ENCODE data around the gene GRM5. TPM values are rescaled to one million over a fixed set of nuclear protein-coding genes. Genes with fewer than 3 reads are reported as not detected.
A peak's percentile ranks its signal among the peaks of the same experiment; 100 is the strongest.
"Not testable (repeated sequence)": the region's sequence is repeated elsewhere in the genome, so short reads cannot be mapped to it uniquely, and the experiment has no call there.

GRM5 gene
- total RNA-seq, 1 experiment from 2014 or later: not detected

DNA sequence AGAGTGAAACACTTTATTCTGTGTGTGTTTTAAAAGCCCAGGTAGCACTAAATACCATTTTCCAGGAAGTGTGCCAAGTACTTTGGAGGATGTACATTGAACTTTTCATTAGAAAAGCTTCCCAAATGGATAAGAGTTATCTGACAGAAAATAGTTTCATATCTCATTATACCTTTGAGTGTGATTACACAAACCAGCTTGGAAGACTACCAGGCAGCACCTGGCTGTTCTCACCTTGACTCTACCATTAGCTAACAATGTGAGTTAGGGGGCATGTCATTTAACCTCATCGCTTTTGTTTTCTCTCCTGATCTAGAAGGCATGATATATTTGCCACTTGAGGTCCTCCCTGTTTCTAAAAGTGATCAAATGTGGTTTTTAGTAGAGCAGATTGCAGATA lies 50.2 kb downstream of the GRM5 start:
- CTCF ChIA-PET: no interaction called here
- no peaks in the 10 kb centered on the region for H3F3A ChIP-seq (ENCODE audit: low read length, unreplicated experiment)
- no peaks in the 10 kb centered on the region for H4K20me1 ChIP-seq (ENCODE audit: low read length)
- no peak overlapping the region for H3K4me2 ChIP-seq (ENCODE audit: low read length)
- BruUV-seq (replicated peaks): no TSS peak
- DNase-seq: no peak
- intact Hi-C loops (cut with micrococcal nuclease): no loop called here
- H3K4me3 ChIP-seq (ENCODE audit: low read length): no peak overlapping the region
- no peaks in the 10 kb centered on the region for H3K9me3 ChIP-seq (ENCODE audit: low read length)
- POLR2A ChIA-PET (ENCODE audit: unreplicated experiment): no interaction called here
- H2AFZ ChIP-seq (ENCODE audit: low read length): no peak overlapping the region
- H3K27ac ChIP-seq (ENCODE audit: low read length): no peak overlapping the region
- no peak overlapping the region for H3K9ac ChIP-seq (ENCODE audit: low read length)
- TF ChIP-seq EZH2 (IDR thresholded peaks at IDR 0.05; ENCODE audit: low read length, unreplicated experiment) (no peak), CTCF (conservative IDR thresholded peaks at IDR 0.05; ENCODE audit: low read depth, low read length) (no peak), EZH2phosphoT487 (IDR thresholded peaks at IDR 0.05; ENCODE audit: borderline replicate concordance, low read length) (no peak)
- no peaks in the 10 kb centered on the region for H3K27me3 ChIP-seq (ENCODE audit: low read length)
- no peaks in the 10 kb centered on the region for H3K9me2 ChIP-seq (replicated peaks; ENCODE audit: low read length)
- no peaks in the 10 kb centered on the region for H3K36me3 ChIP-seq (ENCODE audit: low read depth, low read length)
- ATAC-seq: no peak
- no peaks in the 10 kb centered on the region for H3K79me2 ChIP-seq (ENCODE audit: low read length)
- H3K4me1 ChIP-seq (ENCODE audit: insufficient read depth, low read length): no peaks in the 10 kb centered on the region

DNA sequence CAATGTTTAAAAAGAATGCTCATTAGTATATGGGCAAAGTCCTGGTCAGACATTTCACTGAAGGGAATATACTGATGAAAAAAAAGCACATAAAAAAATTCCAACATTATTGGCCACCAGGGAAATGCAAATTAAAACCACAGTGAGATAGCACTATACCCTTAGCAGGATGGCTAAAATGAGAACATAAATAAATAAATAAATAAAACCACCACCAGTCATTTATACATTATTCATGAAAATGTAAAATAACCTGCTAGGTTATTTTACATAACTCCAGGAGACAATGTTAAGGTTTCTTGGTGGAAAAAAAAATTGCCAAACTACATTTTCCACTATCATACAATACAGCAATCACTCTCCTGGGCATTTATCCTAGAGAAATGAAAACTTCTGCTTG lies 64.9 kb downstream of the GRM5 start:
- H3K9me2 ChIP-seq (replicated peaks; ENCODE audit: low read length); H3K9me3 ChIP-seq (ENCODE audit: low read length); H3K36me3 ChIP-seq (ENCODE audit: low read depth, low read length); H3K9ac ChIP-seq (ENCODE audit: low read length); H3K4me2 ChIP-seq (ENCODE audit: low read length); ATAC-seq; H3K27me3 ChIP-seq (ENCODE audit: low read length); H2AFZ ChIP-seq (ENCODE audit: low read length); DNase-seq; CTCF ChIA-PET; intact Hi-C loops (cut with micrococcal nuclease); H3F3A ChIP-seq (ENCODE audit: low read length, unreplicated experiment); H4K20me1 ChIP-seq (ENCODE audit: low read length); POLR2A ChIA-PET (ENCODE audit: unreplicated experiment); H3K27ac ChIP-seq (ENCODE audit: low read length); H3K4me3 ChIP-seq (ENCODE audit: low read length); H3K4me1 ChIP-seq (ENCODE audit: insufficient read depth, low read length); BruUV-seq (replicated peaks); H3K79me2 ChIP-seq (ENCODE audit: low read length): not testable (repeated sequence)

DNA sequence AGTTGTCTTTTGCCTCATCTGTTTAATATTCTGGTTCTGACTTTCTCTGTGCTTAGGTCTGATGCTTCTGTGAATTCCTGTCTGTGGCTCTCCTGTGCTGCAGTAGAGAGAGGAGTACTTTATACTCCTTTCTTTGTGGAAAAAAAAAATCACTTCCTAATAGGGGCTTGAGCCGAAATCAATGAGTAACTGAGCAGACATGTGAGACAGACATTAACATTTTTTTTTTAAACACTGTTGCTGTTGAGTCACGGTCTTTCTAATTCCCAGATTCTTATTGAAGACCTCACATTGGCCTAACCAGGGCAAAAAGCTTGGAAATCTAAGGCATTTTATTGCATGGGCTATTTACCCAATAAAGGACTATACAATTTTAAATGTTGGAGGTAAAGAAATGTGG lies 86.1 kb downstream of the GRM5 start:
- Histone ChIP-seq H3F3A (ENCODE audit: low read length, unreplicated experiment) (peaks cover 10% of the 10 kb centered on the region), H4K20me1 (ENCODE audit: low read length) (no peaks in the 10 kb centered on the region), H3K4me3 (ENCODE audit: low read length) (peak overlapping the region; percentile 48), H3K36me3 (ENCODE audit: low read depth, low read length) (no peaks in the 10 kb centered on the region), H3K4me1 (ENCODE audit: insufficient read depth, low read length) (peaks cover 48% of the 10 kb centered on the region), H3K9me2 (replicated peaks; ENCODE audit: low read length) (no peaks in the 10 kb centered on the region), H3K9me3 (ENCODE audit: low read length) (no peaks in the 10 kb centered on the region), H3K79me2 (ENCODE audit: low read length) (no peaks in the 10 kb centered on the region), H3K4me2 (ENCODE audit: low read length) (peak overlapping the region; percentile 74), H3K9ac (ENCODE audit: low read length) (peak overlapping the region; percentile 50), H2AFZ (ENCODE audit: low read length) (peak overlapping the region; percentile 66), H3K27me3 (ENCODE audit: low read length) (no peaks in the 10 kb centered on the region), H3K27ac (ENCODE audit: low read length) (peak overlapping the region; percentile 87)
- TF ChIP-seq EZH2 (IDR thresholded peaks at IDR 0.05; ENCODE audit: low read length, unreplicated experiment): no peak
- TF ChIP-seq EZH2phosphoT487 (IDR thresholded peaks at IDR 0.05; ENCODE audit: borderline replicate concordance, low read length): no peak
- no peak for TF ChIP-seq CTCF (conservative IDR thresholded peaks at IDR 0.05; ENCODE audit: low read depth, low read length)
- no TSS peak for BruUV-seq (replicated peaks)
- peak; percentile 88 for DNase-seq
- POLR2A ChIA-PET (ENCODE audit: unreplicated experiment): no interaction called here
- ATAC-seq: peak; percentile 47
- intact Hi-C loops (cut with micrococcal nuclease): no loop called here
- CTCF ChIA-PET: no interaction called here

DNA sequence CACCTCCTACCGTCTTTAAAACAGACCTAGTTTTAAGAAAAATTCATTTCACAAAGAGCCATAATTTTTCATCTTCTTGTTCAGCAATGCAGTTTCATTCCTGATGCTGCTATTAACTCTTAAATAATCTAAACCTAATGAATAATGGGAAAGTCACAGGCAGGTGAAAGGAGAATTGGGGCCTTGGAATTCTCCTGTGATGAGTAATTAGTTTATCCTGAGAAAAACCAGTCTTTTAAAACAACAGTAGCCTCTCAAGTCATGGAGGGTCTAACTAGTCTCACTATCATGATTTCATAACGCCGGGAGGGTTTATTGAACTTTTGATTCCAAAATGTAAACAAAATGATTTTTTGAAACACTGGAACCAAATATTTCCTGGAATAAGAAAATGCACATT lies 86.8 kb downstream of the GRM5 start:
- peak overlapping the region; percentile 74 for H3K4me2 ChIP-seq (ENCODE audit: low read length)
- H3K79me2 ChIP-seq (ENCODE audit: low read length); H3K9me3 ChIP-seq (ENCODE audit: low read length); intact Hi-C loops (cut with micrococcal nuclease); H3K9me2 ChIP-seq (replicated peaks; ENCODE audit: low read length); BruUV-seq (replicated peaks); POLR2A ChIA-PET (ENCODE audit: unreplicated experiment); H3K36me3 ChIP-seq (ENCODE audit: low read depth, low read length); H4K20me1 ChIP-seq (ENCODE audit: low read length); CTCF ChIA-PET; H3K27me3 ChIP-seq (ENCODE audit: low read length): not testable (repeated sequence)
- H3K4me3 ChIP-seq (ENCODE audit: low read length): peak overlapping the region; percentile 48
- peak overlapping the region; percentile 87 for H3K27ac ChIP-seq (ENCODE audit: low read length)
- peaks cover 10% of the 10 kb centered on the region for H3F3A ChIP-seq (ENCODE audit: low read length, unreplicated experiment)
- ATAC-seq (peak; percentile 63), DNase-seq (peak; percentile 88)
- peak overlapping the region; percentile 50 for H3K9ac ChIP-seq (ENCODE audit: low read length)
- peaks cover 48% of the 10 kb centered on the region for H3K4me1 ChIP-seq (ENCODE audit: insufficient read depth, low read length)
- H2AFZ ChIP-seq (ENCODE audit: low read length): peak overlapping the region; percentile 66

GRCh38 chr11:88975441-88975840 lies 90.3 kb downstream of the GRM5 start:
- H3K9ac ChIP-seq (ENCODE audit: low read length); intact Hi-C loops (cut with micrococcal nuclease); H3K27me3 ChIP-seq (ENCODE audit: low read length); H3K4me3 ChIP-seq (ENCODE audit: low read length); BruUV-seq (replicated peaks); H4K20me1 ChIP-seq (ENCODE audit: low read length); H3K9me2 ChIP-seq (replicated peaks; ENCODE audit: low read length); H3K27ac ChIP-seq (ENCODE audit: low read length); POLR2A ChIA-PET (ENCODE audit: unreplicated experiment); CTCF ChIA-PET; H3K36me3 ChIP-seq (ENCODE audit: low read depth, low read length); H3K79me2 ChIP-seq (ENCODE audit: low read length); H2AFZ ChIP-seq (ENCODE audit: low read length); H3K9me3 ChIP-seq (ENCODE audit: low read length): not testable (repeated sequence)
- Histone ChIP-seq H3F3A (ENCODE audit: low read length, unreplicated experiment) (peaks cover 10% of the 10 kb centered on the region), H3K4me1 (ENCODE audit: insufficient read depth, low read length) (peaks cover 34% of the 10 kb centered on the region), H3K4me2 (ENCODE audit: low read length) (peak overlapping the region; percentile 44; the same call in 1 of the 2 replicates)
- peak; percentile 80 for DNase-seq
- ATAC-seq: peak; percentile 63

Measured in PC-3 (cell line).